Right renal cortex interstitium (tissue), 3 donors: ENCODE measurements around the gene USP3. TPM values are rescaled to one million over a fixed set of nuclear protein-coding genes. Genes with fewer than 3 reads are reported as not detected.
"Not testable (repeated sequence)": the region's sequence is repeated elsewhere in the genome, so short reads cannot be mapped to it uniquely, and the experiment has no call there.

Experiments used
- DNase-seq, 3 donors: peaks; one replicate each; pipeline ENCODE4 v3.0.0-alpha.2; 2013; ENCODE audit warnings: low read depth in 3 of 3, low spot score in 2 of 3
- polyA plus RNA-seq, 3 donors: library from polyadenylated mRNA; unstranded; fragments of 120-200 nt; gene quantifications; one replicate each; pipeline ENCODE4 v1.2.1, GENCODE V29; 2013; ENCODE audit not compliant: insufficient read length in 3 of 3

USP3 gene
- polyA plus RNA-seq, 3 donors, result 36.9 to 37.5 (median 37.4) TPM

- DNase-seq, result no peak
Observed at GRCh38 chr15:63601704-63602185, 97.4 kb downstream of the USP3 start.

- DNase-seq, result no peak
Observed at GRCh38 chr15:63602595-63602994, 98.2 kb downstream of the USP3 start.

GRCh38 chr15:63603516-63603915 is 99.1 kb downstream of the USP3 start:
- DNase-seq, result no peak

GRCh38 chr15:63604281-63604680 is 99.9 kb downstream of the USP3 start:
- DNase-seq, result no peak

- no peak for DNase-seq
Observed at GRCh38 chr15:63605036-63605435, 100.6 kb downstream of the USP3 start.

GRCh38 chr15:63605816-63606215 is 101.4 kb downstream of the USP3 start:
- DNase-seq, result no peak

- DNase-seq, result no peak
Observed at GRCh38 chr15:63606308-63606707, 101.9 kb downstream of the USP3 start.

GRCh38 chr15:63608989-63609388 is 104.6 kb downstream of the USP3 start:
- no peak for DNase-seq

- DNase-seq, result no peak
Observed at GRCh38 chr15:63609448-63609847, 105.1 kb downstream of the USP3 start.

GRCh38 chr15:63610209-63610841 is 105.9 kb downstream of the USP3 start:
- DNase-seq, result peak; percentile 77 to 84 (median 81)

- DNase-seq, result no peak
Observed at GRCh38 chr15:63611177-63611576, 106.8 kb downstream of the USP3 start.

- DNase-seq, result no peak
Observed at GRCh38 chr15:63612300-63612699, 107.9 kb downstream of the USP3 start.

- no peak for DNase-seq
Observed at GRCh38 chr15:63615935-63616334, 111.5 kb downstream of the USP3 start.

GRCh38 chr15:63617147-63617546 is 112.8 kb downstream of the USP3 start:
- DNase-seq, result not testable (repeated sequence)

GRCh38 chr15:63617627-63618026 is 113.2 kb downstream of the USP3 start:
- DNase-seq, result not testable (repeated sequence)

GRCh38 chr15:63620760-63621159 is 116.4 kb downstream of the USP3 start:
- not testable (repeated sequence) for DNase-seq

- no peak for DNase-seq
Observed at GRCh38 chr15:63623232-63623969, 119.0 kb downstream of the USP3 start.

GRCh38 chr15:63626955-63627354 is 122.6 kb downstream of the USP3 start:
- DNase-seq, result no peak

- DNase-seq, result no peak
Observed at GRCh38 chr15:63628123-63628822, 123.9 kb downstream of the USP3 start.

GRCh38 chr15:63630036-63630751 is 125.8 kb downstream of the USP3 start:
- no peak for DNase-seq

- DNase-seq, result no peak
Observed at GRCh38 chr15:63633312-63633711, 128.9 kb downstream of the USP3 start.
